GM23338 (cell line): ENCODE results near the gene STRIT1. TPM values are rescaled to one million over a fixed set of nuclear protein-coding genes. Genes with fewer than 3 reads are reported as not detected.

Source experiments
- ATAC-seq: fragments of 200-7000 bp; cut with Tn5 transposase; 3 replicates; pipeline ENCODE4 v1.9.1; 2020
- DNase-seq: peaks from one replicate; pipeline ENCODE4 v3.0.0-alpha.2; 2015; ENCODE audit warnings: low spot score
- H2AFZ ChIP-seq: fragments of 200-600 bp; sonication (generic); 2 replicates; pipeline ENCODE4 v1.8.0; 2016; ENCODE audit warnings: antibody characterized with exemption, mild to moderate bottlenecking, moderate library complexity
- H3F3A ChIP-seq: fragments of 200-600 bp; sonication (generic); replicated peaks from 2 replicates; pipeline ENCODE4 v1.8.0; 2017; ENCODE audit warnings: antibody characterized with exemption, mixed run types, low read depth
- H3K27ac ChIP-seq: fragments of 200-600 bp; sonication (generic); 2 replicates; pipeline ENCODE4 v1.6.1; 2016; ENCODE audit warnings: low read depth
- H3K27me3 ChIP-seq: fragments of 200-600 bp; sonication (generic); 2 replicates; pipeline ENCODE4 v1.8.0; 2016; ENCODE audit warnings: mild to moderate bottlenecking, mixed run types, moderate library complexity; ENCODE audit not compliant: insufficient read depth
- H3K36me3 ChIP-seq: fragments of 200-600 bp; sonication (generic); 2 replicates; pipeline ENCODE4 v1.8.0; 2016; ENCODE audit warnings: mild to moderate bottlenecking; ENCODE audit not compliant: insufficient read depth
- H3K4me1 ChIP-seq: fragments of 200-600 bp; sonication (generic); 2 replicates; pipeline ENCODE4 v1.8.0; 2016; ENCODE audit warnings: mild to moderate bottlenecking, moderate library complexity; ENCODE audit not compliant: insufficient read depth
- H3K4me2 ChIP-seq: fragments of 200-600 bp; sonication (generic); 2 replicates; pipeline ENCODE4 v1.7.1; 2017; ENCODE audit warnings: mixed run types
- H3K4me3 ChIP-seq: fragments of 200-600 bp; sonication (generic); 2 replicates; pipeline ENCODE4 v1.6.1; 2016; ENCODE audit warnings: mixed run types
- H3K79me2 ChIP-seq: fragments of 200-600 bp; sonication (generic); replicated peaks from 2 replicates; pipeline ENCODE4 v1.8.0; 2017; ENCODE audit warnings: mild to moderate bottlenecking; ENCODE audit not compliant: insufficient read depth
- H3K9me2 ChIP-seq: fragments of 200-600 bp; sonication (generic); 2 replicates; pipeline ENCODE4 v1.8.0; 2017; ENCODE audit not compliant: insufficient read depth
- H4K20me1 ChIP-seq: fragments of 200-600 bp; sonication (generic); replicated peaks from 2 replicates; pipeline ENCODE4 v1.8.0; 2017; ENCODE audit warnings: mild to moderate bottlenecking; ENCODE audit not compliant: insufficient read depth
- H3K27ac Mint-ChIP-seq: 2 replicates; pipeline ENCODE4 v1.8.0; 2020; ENCODE audit warnings: inconsistent platforms, mild to moderate bottlenecking, moderate library complexity, mixed read lengths
- H3K27me3 Mint-ChIP-seq: 3 replicates; pipeline ENCODE4 v1.8.0; 2022; ENCODE audit warnings: low read depth, mild to moderate bottlenecking, moderate library complexity, mixed read lengths, inconsistent platforms; ENCODE audit not compliant: insufficient read depth, poor library complexity
- H3K36me3 Mint-ChIP-seq: 3 replicates; pipeline ENCODE4 v1.8.0; 2021; ENCODE audit warnings: low read depth, mild to moderate bottlenecking, inconsistent platforms, moderate library complexity, mixed read lengths
- H3K4me1 Mint-ChIP-seq: 3 replicates; pipeline ENCODE4 v1.8.0; 2020; ENCODE audit warnings: mild to moderate bottlenecking, inconsistent platforms, mixed read lengths
- H3K4me3 Mint-ChIP-seq: 3 replicates; pipeline ENCODE4 v1.8.0; 2021; ENCODE audit warnings: moderate library complexity, mild to moderate bottlenecking, inconsistent platforms, mixed read lengths
- H3K9me3 Mint-ChIP-seq: 3 replicates; pipeline ENCODE4 v1.8.0; 2020; ENCODE audit warnings: moderate library complexity, mild to moderate bottlenecking, inconsistent platforms, mixed read lengths
- ETS1 ChIP-seq: IDR thresholded peaks from 2 replicates; pipeline ENCODE4 v1.6.1; 2016; ENCODE audit warnings: antibody characterized with exemption
- EZH2phosphoT487 ChIP-seq: fragments of 200-600 bp; sonication (generic); IDR thresholded peaks from one replicate; pipeline ENCODE4 v1.8.1; 2018; ENCODE audit warnings: antibody characterized with exemption; ENCODE audit not compliant: unreplicated experiment
- polyA plus RNA-seq: library from polyadenylated mRNA; unstranded; fragments of >200 nt; fragmentation: Nextera tagmentation; extraction: Ambion mirVana; gene quantifications from 2 replicates; pipeline ENCODE4 v1.2.1, GENCODE V29; 2016
- total RNA-seq: library from RNA; depleted of rRNA; stranded (reverse); fragments of >200 nt; shearing (Covaris generic); gene quantifications from 2 replicates; pipeline ENCODE4 v1.2.3, GENCODE V29; 2014; rRNA removed

STRIT1 gene
- total and polyA plus RNA-seq, 2 experiments from 2014 or later: 1.5 to 1.6 TPM

DNA sequence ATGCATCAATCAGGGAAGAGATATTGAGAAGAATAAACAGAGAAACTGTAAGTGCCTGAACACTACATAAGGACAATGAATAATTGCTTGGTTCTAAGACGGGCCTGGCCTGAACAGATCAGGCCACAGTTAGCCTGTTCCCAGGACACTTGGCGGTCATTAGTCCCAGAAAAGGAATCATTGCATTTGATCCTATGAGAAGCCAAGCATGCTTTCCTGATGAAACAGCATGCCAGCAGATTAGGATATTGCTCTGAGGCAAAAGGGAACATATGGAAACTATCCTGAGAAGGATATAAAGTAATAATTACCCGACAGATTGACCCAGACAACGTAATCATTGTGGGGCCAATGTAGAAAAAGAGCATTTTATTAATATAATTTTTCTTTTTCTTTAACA is 51.9 kb downstream of the STRIT1 start:
- no peak for DNase-seq
- H3K4me1 Mint-ChIP-seq: no peaks in the 10 kb centered on the region
- H3K27ac Mint-ChIP-seq: no peak overlapping the region
- TF ChIP-seq EZH2phosphoT487 (no peak), ETS1 (no peak)
- no peaks in the 10 kb centered on the region for H3K4me1 ChIP-seq
- H3K36me3 ChIP-seq: no peaks in the 10 kb centered on the region
- peaks cover 25% of the 10 kb centered on the region for H3K9me3 Mint-ChIP-seq
- H3F3A ChIP-seq: no peaks in the 10 kb centered on the region
- ATAC-seq: no peak
- no peak overlapping the region for H3K27ac ChIP-seq
- H3K36me3 Mint-ChIP-seq: peaks cover 32% of the 10 kb centered on the region
- no peaks in the 10 kb centered on the region for H4K20me1 ChIP-seq
- H3K9me2 ChIP-seq: peaks cover 27% of the 10 kb centered on the region
- H2AFZ ChIP-seq: no peak overlapping the region
- H3K4me2 ChIP-seq: no peak overlapping the region
- H3K27me3 ChIP-seq: no peaks in the 10 kb centered on the region
- no peak overlapping the region for H3K4me3 Mint-ChIP-seq
- H3K27me3 Mint-ChIP-seq: peaks cover 7% of the 10 kb centered on the region
- H3K4me3 ChIP-seq: no peak overlapping the region
- no peaks in the 10 kb centered on the region for H3K79me2 ChIP-seq

Other genes with a start within 250 kb of the STRIT1 start
- 32.6 and 76.7 TPM in 2 replicates for gene MME, start 213.4 kb downstream of the STRIT1 start, total RNA-seq
- gene MME, start 213.4 kb downstream of the STRIT1 start, polyA plus RNA-seq: 9.8 and 15.2 TPM in 2 replicates